Astrocyte (in vitro differentiated cells and primary cell): Measurements from ENCODE around the gene OPCML. TPM values are rescaled to one million over a fixed set of nuclear protein-coding genes. Genes with fewer than 3 reads are reported as not detected.

Source experiments
- DNase-seq: peaks from one replicate; pipeline ENCODE4 v3.0.0-alpha.2; 2010; ENCODE audit warnings: low read depth
- FAIRE-seq: peaks from 2 replicates; lab custom pipeline; 2011; peaks lifted over from hg19 to GRCh38; lab: Jason Lieb, UNC
- H2AFZ ChIP-seq: 2 replicates; pipeline ENCODE4 v1.6.0; 2012; ENCODE audit warnings: low read depth, low read length, inconsistent platforms
- H3K27ac ChIP-seq: 2 replicates; pipeline ENCODE4 v1.5.1; 2011; ENCODE audit warnings: low read depth, low read length, inconsistent platforms
- H3K27me3 ChIP-seq: 2 replicates; pipeline ENCODE4 v1.6.0; 2011; ENCODE audit warnings: low read length, inconsistent platforms; ENCODE audit not compliant: insufficient read depth
- H3K36me3 ChIP-seq: 2 replicates; pipeline ENCODE4 v1.5.1; 2011; ENCODE audit warnings: low read length, inconsistent platforms; ENCODE audit not compliant: insufficient read depth
- H3K4me1 ChIP-seq: 2 replicates; pipeline ENCODE4 v1.5.1; 2011; ENCODE audit warnings: low read length, inconsistent platforms; ENCODE audit not compliant: insufficient read depth
- H3K4me2 ChIP-seq: 2 replicates; pipeline ENCODE4 v1.6.0; 2012; ENCODE audit warnings: low read length, inconsistent platforms
- H3K4me3 ChIP-seq: 2 replicates; pipeline ENCODE4 v1.5.1; 2011; ENCODE audit warnings: low read depth, mild to moderate bottlenecking, low read length, inconsistent platforms; ENCODE audit not compliant: insufficient read depth
- H3K79me2 ChIP-seq: 2 replicates; pipeline ENCODE4 v1.6.0; 2012; ENCODE audit warnings: mild to moderate bottlenecking, low read length, inconsistent platforms; ENCODE audit not compliant: insufficient read depth
- H3K9ac ChIP-seq: 2 replicates; pipeline ENCODE4 v1.6.0; 2012; ENCODE audit warnings: mild to moderate bottlenecking, low read length, inconsistent platforms
- H3K9me3 ChIP-seq: 2 replicates; pipeline ENCODE4 v1.5.1; 2012; ENCODE audit warnings: low read depth, mild to moderate bottlenecking, low read length, inconsistent platforms; ENCODE audit not compliant: insufficient read depth
- H4K20me1 ChIP-seq: 2 replicates; pipeline ENCODE4 v1.6.0; 2012; ENCODE audit warnings: low read length, inconsistent platforms; ENCODE audit not compliant: insufficient read depth
- H3K27ac Mint-ChIP-seq: one replicate; pipeline ENCODE4 v1.8.0; 2021; ENCODE audit warnings: mild to moderate bottlenecking, mixed read lengths; ENCODE audit not compliant: unreplicated experiment
- H3K27me3 Mint-ChIP-seq: one replicate; pipeline ENCODE4 v1.8.0; 2021; ENCODE audit warnings: low read depth, mixed read lengths; ENCODE audit not compliant: unreplicated experiment
- H3K36me3 Mint-ChIP-seq: one replicate; pipeline ENCODE4 v1.8.0; 2021; ENCODE audit warnings: low read depth, mixed read lengths; ENCODE audit not compliant: unreplicated experiment
- H3K4me1 Mint-ChIP-seq: one replicate; pipeline ENCODE4 v1.8.0; 2021; ENCODE audit warnings: low read depth, mixed read lengths; ENCODE audit not compliant: unreplicated experiment
- H3K4me3 Mint-ChIP-seq: one replicate; pipeline ENCODE4 v1.8.0; 2021; ENCODE audit warnings: mild to moderate bottlenecking, moderate library complexity, mixed read lengths; ENCODE audit not compliant: unreplicated experiment
- H3K9me3 Mint-ChIP-seq: one replicate; pipeline ENCODE4 v1.8.0; 2021; ENCODE audit warnings: mild to moderate bottlenecking, mixed read lengths; ENCODE audit not compliant: unreplicated experiment
- CTCF ChIP-seq: IDR thresholded peaks from 2 replicates; pipeline ENCODE4 v1.5.1; 2011; ENCODE audit warnings: low read depth, mild to moderate bottlenecking, inconsistent platforms, low read length, moderate library complexity; ENCODE audit not compliant: insufficient read depth
- EZH2 ChIP-seq: IDR thresholded peaks from 2 replicates; pipeline ENCODE4 v1.6.1; 2012; ENCODE audit warnings: mild to moderate bottlenecking, low read length, inconsistent platforms; ENCODE audit not compliant: insufficient read depth
- total RNA-seq: library from RNA; stranded (reverse); gene quantifications from 2 replicates; pipeline ENCODE4 v1.2.1, GENCODE V29; 2021

OPCML gene
- total RNA-seq, 1 donor from 2014 or later = 7.9 TPM

- FAIRE-seq = no peak
- no peaks in the 10 kb centered on the region for H3K9me3 Mint-ChIP-seq
- Histone ChIP-seq H3K27ac (no peak overlapping the region), H3K27me3 (no peaks in the 10 kb centered on the region), H3K36me3 (no peaks in the 10 kb centered on the region), H3K4me3 (no peak overlapping the region), H2AFZ (no peak overlapping the region), H3K9ac (no peak overlapping the region), H3K4me2 (no peak overlapping the region), H3K9me3 (no peaks in the 10 kb centered on the region), H4K20me1 (no peaks in the 10 kb centered on the region), H3K4me1 (no peaks in the 10 kb centered on the region), H3K79me2 (no peaks in the 10 kb centered on the region)
- H3K36me3 Mint-ChIP-seq = no peaks in the 10 kb centered on the region
- no peak for DNase-seq
- H3K27me3 Mint-ChIP-seq = peaks cover 7% of the 10 kb centered on the region
- H3K27ac Mint-ChIP-seq = no peak overlapping the region
- TF ChIP-seq CTCF (no peak), EZH2 (no peak)
- no peaks in the 10 kb centered on the region for H3K4me1 Mint-ChIP-seq
- H3K4me3 Mint-ChIP-seq = no peak overlapping the region
Observed at GRCh38 chr11:133300666-133301065, 231.6 kb downstream of the OPCML start.

GRCh38 chr11:133291780-133292179, 240.5 kb downstream of the OPCML start:
- Histone ChIP-seq H3K9ac (no peak overlapping the region), H3K36me3 (no peaks in the 10 kb centered on the region), H3K27ac (no peak overlapping the region), H4K20me1 (no peaks in the 10 kb centered on the region), H3K79me2 (no peaks in the 10 kb centered on the region), H3K27me3 (no peaks in the 10 kb centered on the region), H2AFZ (no peak overlapping the region), H3K4me3 (no peak overlapping the region), H3K4me2 (no peak overlapping the region), H3K4me1 (no peaks in the 10 kb centered on the region), H3K9me3 (peaks cover 7% of the 10 kb centered on the region)
- Mint-ChIP-seq H3K4me3 (no peak overlapping the region), H3K36me3 (no peaks in the 10 kb centered on the region), H3K27ac (no peak overlapping the region), H3K4me1 (no peaks in the 10 kb centered on the region), H3K27me3 (peaks cover 16% of the 10 kb centered on the region), H3K9me3 (peaks cover 2% of the 10 kb centered on the region)
- no peak for DNase-seq
- TF ChIP-seq EZH2 (no peak), CTCF (no peak)
- no peak for FAIRE-seq

- H2AFZ ChIP-seq = no peak overlapping the region
- H3K4me1 ChIP-seq = no peaks in the 10 kb centered on the region
- peaks cover 13% of the 10 kb centered on the region for H3K9me3 ChIP-seq
- no peak overlapping the region for H3K4me3 Mint-ChIP-seq
- H3K79me2 ChIP-seq = no peaks in the 10 kb centered on the region
- peaks cover 14% of the 10 kb centered on the region for H3K27me3 Mint-ChIP-seq
- H4K20me1 ChIP-seq = no peaks in the 10 kb centered on the region
- no peaks in the 10 kb centered on the region for H3K4me1 Mint-ChIP-seq
- H3K36me3 Mint-ChIP-seq = no peaks in the 10 kb centered on the region
- TF ChIP-seq EZH2 = no peak
- no peak for FAIRE-seq
- no peak overlapping the region for H3K4me2 ChIP-seq
- H3K4me3 ChIP-seq = no peak overlapping the region
- DNase-seq = no peak
- H3K9me3 Mint-ChIP-seq = peaks cover 2% of the 10 kb centered on the region
- no peaks in the 10 kb centered on the region for H3K27me3 ChIP-seq
- no peak overlapping the region for H3K9ac ChIP-seq
- H3K36me3 ChIP-seq = no peaks in the 10 kb centered on the region
- H3K27ac ChIP-seq = no peak overlapping the region
- H3K27ac Mint-ChIP-seq = no peak overlapping the region
Observed at GRCh38 chr11:133285359-133285758, 246.9 kb downstream of the OPCML start.
